Upper lobe of left lung (tissue), 6 donors: ENCODE data around the gene DLD. TPM values are rescaled to one million over a fixed set of nuclear protein-coding genes. Genes with fewer than 3 reads are reported as not detected.
A peak's percentile ranks its signal among the peaks of the same experiment; 100 is the strongest.

ENCODE experiments used
- ATAC-seq, 2 donors: fragments of 200-7000 bp; cut with Tn5 transposase; one replicate each; pipeline ENCODE4 v1.9.1; 2022; ENCODE audit warnings: mild to moderate bottlenecking in 2 of 2, moderate library complexity in 2 of 2; ENCODE audit not compliant: low FRiP score in 2 of 2
- DNase-seq, 2 donors: peaks; one replicate each; pipeline ENCODE4 v3.0.0-alpha.2; 2019 to 2020
- H3K27ac ChIP-seq, 4 donors: fragments of 200-600 bp; sonication (generic); one replicate each; pipeline ENCODE4 v1.5.1; 2016 to 2019
- H3K27me3 ChIP-seq, 4 donors: fragments of 200-600 bp; sonication (generic); one replicate each; pipeline ENCODE4 v1.5.1; 2017 to 2019
- H3K36me3 ChIP-seq, 4 donors: fragments of 200-600 bp; sonication (generic); one replicate each; pipeline ENCODE4 v1.5.1; 2016 to 2019
- H3K4me1 ChIP-seq, 4 donors: fragments of 200-600 bp; sonication (generic); one replicate each; pipeline ENCODE4 v1.5.1; 2018 to 2019
- H3K4me3 ChIP-seq, 4 donors: fragments of 200-600 bp; sonication (generic); one replicate each; pipeline ENCODE4 v1.5.1; 2017 to 2019; ENCODE audit warnings: mild to moderate bottlenecking in 2 of 4, moderate library complexity in 1 of 4
- H3K9me3 ChIP-seq, 4 donors: fragments of 200-600 bp; sonication (generic); one replicate each; pipeline ENCODE4 v1.5.1; 2018 to 2019
- CTCF ChIP-seq, 6 experiments: fragments of 450-650 bp in 4 of 6; fragments of 200-600 bp in 2 of 6; sonication (generic) in 2 of 6; IDR thresholded peaks; one replicate each; pipeline ENCODE4 v1.5.1; 2016 to 2019; ENCODE audit warnings: antibody characterized with exemption in 6 of 6
- EP300 ChIP-seq, 4 donors: sonication (generic); formaldehyde crosslinking; IDR thresholded peaks; one replicate each; pipeline ENCODE4 v1.5.1; 2017; ENCODE audit warnings: antibody characterized with exemption in 4 of 4, control low read depth in 2 of 4
- POLR2A ChIP-seq, 4 donors: fragments of 450-650 bp; IDR thresholded peaks; one replicate each; pipeline ENCODE4 v1.5.1; 2016 to 2017; ENCODE audit warnings: antibody characterized with exemption in 4 of 4, mild to moderate bottlenecking in 2 of 4
- POLR2AphosphoS5 ChIP-seq, 2 donors: sonication (generic); formaldehyde crosslinking; IDR thresholded peaks; one replicate each; pipeline ENCODE4 v1.5.1; 2017; ENCODE audit warnings: antibody characterized with exemption in 2 of 2
- WGBS, 2 donors: methylation state at CpG; one replicate each; pipeline ENCODE4 v1.1.5; 2017 to 2018; 5-methylcytosine and 5-hydroxymethylcytosine counted together
- total RNA-seq, 6 donors: library from RNA; depleted of rRNA in 4 of 6; stranded (reverse); fragments of >200 nt in 4 of 6; gene quantifications; one replicate each; pipeline versions ENCODE4 v1.1.0 to v1.2.1, GENCODE V29; 2016 to 2021
- donor health status: DM: no; HTN: no; CAD: no; lungs with moderate emphysema.
- donor health status: DM: no; HTN: yes; CAD: no; lungs with severe emphysema.

DLD gene
- total RNA-seq, 6 donors from 2014 or later: 21.3 to 62.9 (median 52.9) TPM

DNA sequence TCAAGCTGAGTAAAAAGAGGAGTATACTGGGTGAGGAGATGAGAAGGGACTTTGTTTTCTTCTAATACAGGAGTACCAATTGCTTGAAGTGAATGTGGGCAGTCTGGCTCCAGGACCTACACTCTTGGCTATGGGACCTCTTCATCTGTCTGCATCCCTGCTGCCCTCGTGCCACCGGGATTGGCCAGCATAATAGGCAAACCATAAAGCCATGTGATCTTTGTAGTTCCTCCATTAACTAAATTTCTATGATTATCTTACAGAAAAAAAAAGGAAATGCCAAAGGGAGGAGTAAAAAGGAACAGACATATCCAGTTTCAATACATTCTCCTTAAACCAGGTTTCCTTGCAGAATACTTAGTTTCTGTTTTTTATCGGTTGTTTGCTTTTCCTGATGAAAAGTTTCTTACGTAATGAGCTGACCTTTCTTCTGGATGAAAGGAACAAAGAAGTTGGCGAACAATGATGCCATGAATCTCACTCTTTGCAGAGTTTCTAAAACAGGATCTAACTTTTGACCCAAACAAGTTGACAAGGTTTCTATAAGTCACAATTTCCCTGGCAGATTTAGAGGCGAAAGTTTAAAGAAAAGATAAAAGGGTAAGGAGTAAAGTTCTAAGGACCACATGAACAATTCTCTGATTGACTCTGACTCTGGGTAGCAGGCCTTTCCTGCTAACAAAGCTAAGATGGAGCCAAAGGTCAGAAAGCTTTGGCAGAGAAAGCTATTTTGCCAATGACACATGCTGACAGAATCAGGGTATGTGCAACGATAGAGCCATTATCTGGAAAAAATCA, 57.9 kb downstream of the DLD start:
- Histone ChIP-seq H3K36me3 (peaks cover 0 to 39% (median 2%) of the 10 kb centered on the region in 4 donors), H3K27ac (peak overlapping the region in 2 of 4 donors; percentile 10 to 24), H3K9me3 (no peaks in the 10 kb centered on the region), H3K27me3 (no peaks in the 10 kb centered on the region), H3K4me3 (no peak overlapping the region), H3K4me1 (peaks cover 4 to 21% (median 15%) of the 10 kb centered on the region in 4 donors)
- WGBS, 2 donors: 65 to 74% methylated on average over 7 of the region's 7 CpGs
- TF ChIP-seq POLR2AphosphoS5 (IDR thresholded peaks at IDR 0.05) (no peak), POLR2A (IDR thresholded peaks at IDR 0.05) (no peak), EP300 (IDR thresholded peaks at IDR 0.05) (no peak), CTCF (IDR thresholded peaks at IDR 0.05) (no peak)
- DNase-seq: no peak
- ATAC-seq: no peak

DNA sequence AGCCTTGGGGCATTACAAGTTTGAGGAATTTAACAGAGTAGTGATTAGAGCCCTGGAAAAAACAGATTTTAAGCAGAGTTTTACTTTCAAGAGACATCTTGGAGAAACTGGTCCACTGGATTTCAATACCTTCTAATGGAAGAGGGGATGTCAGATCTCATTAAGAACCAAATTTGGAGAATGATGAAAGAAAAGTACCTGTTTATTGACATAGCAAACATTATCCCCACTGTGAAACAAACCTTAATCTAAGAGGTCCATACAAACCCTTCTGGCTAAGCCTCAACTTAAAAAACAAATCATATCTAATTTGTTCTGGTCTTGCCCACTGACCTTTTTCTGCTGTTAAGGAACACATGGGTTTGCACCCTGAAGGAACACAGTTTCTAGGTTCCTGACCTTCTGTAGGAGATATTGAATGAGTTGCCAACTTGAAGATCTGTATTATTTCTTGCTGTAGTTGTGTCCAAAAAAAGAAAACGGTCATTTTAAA, 58.5 kb downstream of the DLD start:
- Histone ChIP-seq H3K27ac (peak overlapping the region in 3 of 4 donors; percentile 10 to 33 (median 24)), H3K4me3 (no peak overlapping the region), H3K36me3 (peaks cover 0 to 36% (median 2%) of the 10 kb centered on the region in 4 donors), H3K4me1 (peaks cover 4 to 21% (median 15%) of the 10 kb centered on the region in 4 donors), H3K27me3 (no peaks in the 10 kb centered on the region), H3K9me3 (no peaks in the 10 kb centered on the region)
- ATAC-seq (no peak), DNase-seq (no peak)
- 70 to 85% methylated on average over 1 of the region's 1 CpG for WGBS, 2 donors
- TF ChIP-seq POLR2A (IDR thresholded peaks at IDR 0.05) (no peak), EP300 (IDR thresholded peaks at IDR 0.05) (no peak), POLR2AphosphoS5 (IDR thresholded peaks at IDR 0.05) (no peak), CTCF (IDR thresholded peaks at IDR 0.05) (no peak)

DNA sequence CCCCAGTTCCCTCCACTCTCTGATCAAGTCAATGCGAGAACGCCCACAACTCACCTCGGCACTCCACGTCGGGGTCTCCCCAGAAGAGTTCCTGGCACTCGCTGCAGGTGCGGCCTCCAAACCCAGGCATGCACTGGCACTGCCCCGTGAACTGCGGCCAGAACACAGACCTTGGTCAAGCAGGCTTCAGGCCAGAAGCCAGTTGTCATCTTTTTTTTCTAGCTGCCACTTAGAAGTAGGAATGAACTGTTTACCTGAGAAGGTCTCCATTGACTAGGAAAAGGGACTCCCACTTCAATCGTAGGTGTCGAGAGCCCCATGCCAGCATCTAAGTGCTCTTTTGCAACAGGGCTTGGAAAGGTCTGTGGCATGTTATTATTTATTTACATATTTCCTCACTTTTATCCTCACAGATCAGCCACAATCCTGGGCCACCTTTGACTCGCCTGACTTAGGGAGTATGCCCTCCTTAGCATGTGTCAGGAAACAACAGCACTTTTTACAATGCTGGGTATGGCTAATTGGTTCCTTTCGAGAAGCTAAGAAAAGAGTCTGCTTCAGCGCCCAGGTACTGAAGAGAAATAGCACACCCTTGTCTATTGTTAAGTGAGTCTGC, 60.3 kb downstream of the DLD start:
- Histone ChIP-seq H3K9me3 (no peaks in the 10 kb centered on the region), H3K27ac (peak overlapping the region; percentile 2 to 14 (median 8)), H3K4me3 (no peak overlapping the region), H3K36me3 (peaks cover 0 to 46% (median 2%) of the 10 kb centered on the region in 4 donors), H3K27me3 (no peaks in the 10 kb centered on the region), H3K4me1 (peaks cover 4 to 21% (median 15%) of the 10 kb centered on the region in 4 donors)
- ATAC-seq (peak; percentile 7 to 69), DNase-seq (peak; percentile 37 to 52)
- TF ChIP-seq POLR2A (IDR thresholded peaks at IDR 0.05) (no peak), POLR2AphosphoS5 (IDR thresholded peaks at IDR 0.05) (no peak)
- 73 to 83% methylated on average over 14 of the region's 14 CpGs for WGBS, 2 donors

- peak; percentile 5 to 31 for ATAC-seq
- H3K36me3 ChIP-seq: peaks cover 0 to 50% (median 2%) of the 10 kb centered on the region in 4 donors
- peak overlapping the region; percentile 2 to 14 (median 8) for H3K27ac ChIP-seq
- H3K9me3 ChIP-seq: no peaks in the 10 kb centered on the region
- no peaks in the 10 kb centered on the region for H3K27me3 ChIP-seq
- TF ChIP-seq POLR2A (IDR thresholded peaks at IDR 0.05): no peak
- no peak for TF ChIP-seq POLR2AphosphoS5 (IDR thresholded peaks at IDR 0.05)
- no peak for TF ChIP-seq CTCF (IDR thresholded peaks at IDR 0.05)
- no peak for TF ChIP-seq EP300 (IDR thresholded peaks at IDR 0.05)
- peaks cover 4 to 21% (median 15%) of the 10 kb centered on the region in 4 donors for H3K4me1 ChIP-seq
- peak in 1 of 2 donors; percentile 43 for DNase-seq
- H3K4me3 ChIP-seq: no peak overlapping the region
- WGBS, 2 donors: 38 to 77% methylated on average over 4 to 9 of the region's 9 CpGs
These were observed 60.9 kb downstream of the DLD start for GRCh38 chr7:107951896-107952295.

- no peaks in the 10 kb centered on the region for H3K27me3 ChIP-seq
- no peak overlapping the region for H3K4me3 ChIP-seq
- ATAC-seq (no peak), DNase-seq (no peak)
- 74 to 80% methylated on average over 8 to 10 of the region's 10 CpGs for WGBS, 2 donors
- H3K27ac ChIP-seq: peak overlapping the region in 1 of 4 donors; percentile 35
- H3K36me3 ChIP-seq: peaks cover 0 to 44% (median 2%) of the 10 kb centered on the region in 4 donors
- TF ChIP-seq CTCF (IDR thresholded peaks at IDR 0.05) (no peak), POLR2A (IDR thresholded peaks at IDR 0.05) (no peak), POLR2AphosphoS5 (IDR thresholded peaks at IDR 0.05) (no peak), EP300 (IDR thresholded peaks at IDR 0.05) (no peak)
- H3K4me1 ChIP-seq: peaks cover 8 to 21% (median 17%) of the 10 kb centered on the region in 4 donors
- no peaks in the 10 kb centered on the region for H3K9me3 ChIP-seq
These were observed 62.4 kb downstream of the DLD start for GRCh38 chr7:107953265-107953923.
